A549 (cell line): Measurements from ENCODE around the gene CDH26.

Experiments
- CBX8 ChIP-seq: fragments of 200-600 bp; sonication (generic); IDR thresholded peaks from 2 replicates; pipeline ENCODE4 v1.6.1; 2016
- CTCF ChIP-seq: fragments of >200 bp; sonication (Bioruptor Twin); formaldehyde crosslinking; IDR thresholded peaks from 3 replicates; pipeline ENCODE4 v1.5.1; 2016
- EP300 ChIP-seq, 2 experiments: fragments of >200 bp; sonication (Bioruptor Twin); formaldehyde crosslinking; IDR thresholded peaks; 2 replicates in 1 of 2; 3 replicates in 1 of 2; pipeline ENCODE4 v1.6.1; 2016 to 2017
- ESRRA ChIP-seq: fragments of 150-350 bp; IDR thresholded peaks from 2 replicates; pipeline ENCODE4 v1.6.1; 2014; ENCODE audit warnings: mild to moderate bottlenecking, low read length, borderline replicate concordance
- KDM1A ChIP-seq: fragments of 200-600 bp; sonication (generic); IDR thresholded peaks from 2 replicates; pipeline ENCODE4 v1.6.1; 2016; ENCODE audit warnings: low read depth, mild to moderate bottlenecking
- NPAS2 ChIP-seq: fragments of 250-450 bp; sonication (Bioruptor Pico); IDR thresholded peaks from 2 replicates; pipeline ENCODE4 v1.8.0; 2022; ENCODE audit warnings: mild to moderate bottlenecking, moderate library complexity, borderline replicate concordance
- NR3C1 ChIP-seq: fragments of >200 bp; sonication (Bioruptor Twin); formaldehyde crosslinking; IDR thresholded peaks from 3 replicates; pipeline ENCODE4 v1.6.1; 2017
- POLR2A ChIP-seq: IDR thresholded peaks from 2 replicates; pipeline ENCODE4 v1.6.1; 2012; ENCODE audit warnings: mild to moderate bottlenecking, low read length
- REST ChIP-seq: fragments of 200-600 bp; sonication (generic); IDR thresholded peaks from 2 replicates; pipeline ENCODE4 v1.6.1; 2016; ENCODE audit warnings: antibody characterized with exemption, mild to moderate bottlenecking, moderate library complexity
- ZC3H11A ChIP-seq: fragments of 450-650 bp; IDR thresholded peaks from 2 replicates; pipeline ENCODE4 v1.6.1; 2014; ENCODE audit warnings: antibody characterized with exemption, mild to moderate bottlenecking

GRCh38 chr20:60024245-60024644 lies 66.0 kb downstream of the CDH26 start:
- no peak for TF ChIP-seq CTCF
- TF ChIP-seq NR3C1 = no peak
- no peak for TF ChIP-seq POLR2A
- no peak for TF ChIP-seq ZC3H11A
- TF ChIP-seq ESRRA = no peak
- no peak for TF ChIP-seq NPAS2 (CRISPR knock-in tag)
- no peak for TF ChIP-seq KDM1A
- TF ChIP-seq EP300 (IDR thresholded peaks at IDR 0.05) = no peak
- no peak for TF ChIP-seq CBX8
- no peak for TF ChIP-seq REST
